Measurements from ENCODE around the gene ACSM2B.

DNA sequence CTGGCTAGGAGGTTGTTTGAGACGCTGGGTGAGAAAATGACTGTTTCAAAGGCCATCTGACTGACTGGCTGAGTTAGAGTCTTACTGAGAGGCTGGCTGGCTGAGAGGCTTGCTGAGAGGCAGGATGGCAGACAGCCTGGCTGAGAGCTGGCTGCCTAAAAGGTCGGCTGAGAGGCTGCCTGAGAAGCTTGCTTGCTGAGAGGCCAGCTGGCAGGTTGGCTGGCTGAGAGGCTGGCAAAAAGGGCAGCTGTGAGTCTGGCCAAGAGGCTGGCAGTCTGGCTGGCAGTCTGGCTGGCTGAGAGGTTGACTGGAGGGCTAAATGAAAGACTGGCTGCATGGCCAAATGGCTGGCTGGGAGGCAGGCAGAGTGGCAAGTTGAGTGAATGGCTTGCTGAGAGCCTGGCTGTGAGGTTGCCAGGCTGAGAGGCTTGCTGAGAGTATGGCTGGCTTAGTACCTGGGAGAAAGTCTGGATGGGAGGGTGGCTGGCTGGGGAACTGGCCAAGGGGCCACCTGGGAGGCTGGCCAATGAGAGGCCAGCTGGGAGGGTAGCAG, 35.3 kb upstream of the ACSM2B start:
- TF ChIP-seq, protein P1, sequence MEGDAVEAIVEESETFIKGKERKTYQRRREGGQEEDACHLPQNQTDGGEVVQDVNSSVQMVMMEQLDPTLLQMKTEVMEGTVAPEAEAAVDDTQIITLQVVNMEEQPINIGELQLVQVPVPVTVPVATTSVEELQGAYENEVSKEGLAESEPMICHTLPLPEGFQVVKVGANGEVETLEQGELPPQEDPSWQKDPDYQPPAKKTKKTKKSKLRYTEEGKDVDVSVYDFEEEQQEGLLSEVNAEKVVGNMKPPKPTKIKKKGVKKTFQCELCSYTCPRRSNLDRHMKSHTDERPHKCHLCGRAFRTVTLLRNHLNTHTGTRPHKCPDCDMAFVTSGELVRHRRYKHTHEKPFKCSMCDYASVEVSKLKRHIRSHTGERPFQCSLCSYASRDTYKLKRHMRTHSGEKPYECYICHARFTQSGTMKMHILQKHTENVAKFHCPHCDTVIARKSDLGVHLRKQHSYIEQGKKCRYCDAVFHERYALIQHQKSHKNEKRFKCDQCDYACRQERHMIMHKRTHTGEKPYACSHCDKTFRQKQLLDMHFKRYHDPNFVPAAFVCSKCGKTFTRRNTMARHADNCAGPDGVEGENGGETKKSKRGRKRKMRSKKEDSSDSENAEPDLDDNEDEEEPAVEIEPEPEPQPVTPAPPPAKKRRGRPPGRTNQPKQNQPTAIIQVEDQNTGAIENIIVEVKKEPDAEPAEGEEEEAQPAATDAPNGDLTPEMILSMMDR (conservative IDR thresholded peaks at IDR 0.05; ENCODE audit: low read length), result no peak
- no peak for TF ChIP-seq EZH2phosphoT487 (IDR thresholded peaks at IDR 0.05; ENCODE audit: borderline replicate concordance)
